Measurements from ENCODE around the gene UBA6. TPM values are rescaled to one million over a fixed set of nuclear protein-coding genes. Genes with fewer than 3 reads are reported as not detected.

Gene UBA6
- total and polyA plus RNA-seq, 5 donors: 3.0 to 33.4 (median 19.0) TPM

- H3K27me3 ChIP-seq (ENCODE audit: control insufficient read depth, insufficient read depth): no peaks in the 10 kb centered on the region
These were observed 92.9 kb downstream of the UBA6 start for GRCh38 chr4:67608027-67608426.

GRCh38 chr4:67604749-67605148, 96.2 kb downstream of the UBA6 start:
- DNase-seq (no peak), ATAC-seq (no peak)
- no peak overlapping the region for H3K27ac ChIP-seq (ENCODE audit: low read length)
- no peaks in the 10 kb centered on the region for H3K9me3 ChIP-seq (ENCODE audit: control insufficient read depth, low read length)
- H3K4me3 ChIP-seq (ENCODE audit: low read length): no peak overlapping the region
- intact Hi-C loops (cut with DNase I): no loop called here
- H3K4me1 ChIP-seq (ENCODE audit: control insufficient read depth, insufficient read depth, low read length): no peaks in the 10 kb centered on the region
- no peaks in the 10 kb centered on the region for H3K27me3 ChIP-seq (ENCODE audit: control insufficient read depth, insufficient read depth)
- WGBS: 62% methylated on average over 3 of the region's 3 CpGs

More at GRCh38 chr4:67608027-67608426, 92.9 kb downstream of the UBA6 start:
- ATAC-seq (no peak), DNase-seq (no peak)
- Histone ChIP-seq H3K27ac (ENCODE audit: low read length) (no peak overlapping the region), H3K4me3 (ENCODE audit: low read length) (no peak overlapping the region), H3K9me3 (ENCODE audit: control insufficient read depth, low read length) (no peaks in the 10 kb centered on the region), H3K4me1 (ENCODE audit: control insufficient read depth, insufficient read depth, low read length) (no peaks in the 10 kb centered on the region)
- intact Hi-C loops (cut with DNase I): no loop called here
- WGBS: 87% methylated on average over 4 of the region's 4 CpGs

GRCh38 chr4:67604029-67604381, 97.0 kb downstream of the UBA6 start:
- H3K27ac ChIP-seq (ENCODE audit: low read length): no peak overlapping the region
- ATAC-seq: no peak
- H3K4me3 ChIP-seq (ENCODE audit: low read length): no peak overlapping the region
- intact Hi-C loops (cut with DNase I): no loop called here
- no peak for DNase-seq
- WGBS: 88% methylated on average over 2 of the region's 2 CpGs
- H3K4me1 ChIP-seq (ENCODE audit: control insufficient read depth, insufficient read depth, low read length): no peaks in the 10 kb centered on the region
- H3K9me3 ChIP-seq (ENCODE audit: control insufficient read depth, low read length): no peaks in the 10 kb centered on the region
- no peaks in the 10 kb centered on the region for H3K27me3 ChIP-seq (ENCODE audit: control insufficient read depth, insufficient read depth)

- peak in 1 of 3 donors; percentile 35 for DNase-seq
- no peaks in the 10 kb centered on the region for H3K4me1 ChIP-seq (ENCODE audit: control insufficient read depth, insufficient read depth, low read length)
- intact Hi-C loops (cut with DNase I): no loop called here
- H3K27ac ChIP-seq (ENCODE audit: low read length): no peak overlapping the region
- H3K27me3 ChIP-seq (ENCODE audit: control insufficient read depth, insufficient read depth): no peaks in the 10 kb centered on the region
- no peaks in the 10 kb centered on the region for H3K9me3 ChIP-seq (ENCODE audit: control insufficient read depth, low read length)
- no peak for ATAC-seq
- H3K4me3 ChIP-seq (ENCODE audit: low read length): no peak overlapping the region
- 92% methylated on average over 2 of the region's 2 CpGs for WGBS
These were observed 97.5 kb downstream of the UBA6 start for GRCh38 chr4:67603310-67604028.

GRCh38 chr4:67593741-67594175, 107.2 kb downstream of the UBA6 start:
- Histone ChIP-seq H3K27me3 (ENCODE audit: control insufficient read depth, insufficient read depth) (no peaks in the 10 kb centered on the region), H3K4me3 (ENCODE audit: low read length) (no peak overlapping the region), H3K27ac (ENCODE audit: low read length) (no peak overlapping the region), H3K4me1 (ENCODE audit: control insufficient read depth, insufficient read depth, low read length) (no peaks in the 10 kb centered on the region), H3K9me3 (ENCODE audit: control insufficient read depth, low read length) (no peaks in the 10 kb centered on the region)
- intact Hi-C loops (cut with DNase I): no loop called here
- ATAC-seq (peak; percentile 80 to 87), DNase-seq (no peak)
- 46% methylated on average over 2 of the region's 2 CpGs for WGBS

GRCh38 chr4:67587156-67587555, 113.8 kb downstream of the UBA6 start:
- no peaks in the 10 kb centered on the region for H3K4me1 ChIP-seq (ENCODE audit: control insufficient read depth, insufficient read depth, low read length)
- ATAC-seq (no peak), DNase-seq (no peak)
- intact Hi-C loops (cut with DNase I): no loop called here
- WGBS: 91% methylated on average over 3 of the region's 3 CpGs
- no peak overlapping the region for H3K27ac ChIP-seq (ENCODE audit: low read length)
- H3K9me3 ChIP-seq (ENCODE audit: control insufficient read depth, low read length): no peaks in the 10 kb centered on the region
- no peak overlapping the region for H3K4me3 ChIP-seq (ENCODE audit: low read length)
- no peaks in the 10 kb centered on the region for H3K27me3 ChIP-seq (ENCODE audit: control insufficient read depth, insufficient read depth)

- H3K4me3 ChIP-seq (ENCODE audit: low read length): no peak overlapping the region
- no peaks in the 10 kb centered on the region for H3K9me3 ChIP-seq (ENCODE audit: control insufficient read depth, low read length)
- no peaks in the 10 kb centered on the region for H3K27me3 ChIP-seq (ENCODE audit: control insufficient read depth, insufficient read depth)
- no peak overlapping the region for H3K27ac ChIP-seq (ENCODE audit: low read length)
- intact Hi-C loops (cut with DNase I): no loop called here
- no peak for DNase-seq
- no peaks in the 10 kb centered on the region for H3K4me1 ChIP-seq (ENCODE audit: control insufficient read depth, insufficient read depth, low read length)
- no peak for ATAC-seq
These were observed 116.5 kb downstream of the UBA6 start for GRCh38 chr4:67584496-67584895.

- H3K4me3 ChIP-seq (ENCODE audit: low read length): no peak overlapping the region
- ATAC-seq (no peak), DNase-seq (no peak)
- no peaks in the 10 kb centered on the region for H3K4me1 ChIP-seq (ENCODE audit: control insufficient read depth, insufficient read depth, low read length)
- H3K27me3 ChIP-seq (ENCODE audit: control insufficient read depth, insufficient read depth): no peaks in the 10 kb centered on the region
- intact Hi-C loops (cut with DNase I): no loop called here
- H3K9me3 ChIP-seq (ENCODE audit: control insufficient read depth, low read length): no peaks in the 10 kb centered on the region
- 49% methylated on average over 2 of the region's 2 CpGs for WGBS
- no peak overlapping the region for H3K27ac ChIP-seq (ENCODE audit: low read length)
These were observed 119.0 kb downstream of the UBA6 start for GRCh38 chr4:67581913-67582312.

- 65% methylated on average over 8 of the region's 8 CpGs for WGBS
- intact Hi-C loops (cut with DNase I): no loop called here
- H3K4me1 ChIP-seq (ENCODE audit: control insufficient read depth, insufficient read depth, low read length): no peaks in the 10 kb centered on the region
- DNase-seq: no peak
- H3K4me3 ChIP-seq (ENCODE audit: low read length): no peak overlapping the region
- H3K27ac ChIP-seq (ENCODE audit: low read length): no peak overlapping the region
- no peaks in the 10 kb centered on the region for H3K9me3 ChIP-seq (ENCODE audit: control insufficient read depth, low read length)
- H3K27me3 ChIP-seq (ENCODE audit: control insufficient read depth, insufficient read depth): no peaks in the 10 kb centered on the region
- ATAC-seq: no peak
These were observed 119.6 kb downstream of the UBA6 start for GRCh38 chr4:67581208-67581857.

GRCh38 chr4:67580577-67580976, 120.4 kb downstream of the UBA6 start:
- H3K4me1 ChIP-seq (ENCODE audit: control insufficient read depth, insufficient read depth, low read length): no peaks in the 10 kb centered on the region
- intact Hi-C loops (cut with DNase I): no loop called here
- DNase-seq (no peak), ATAC-seq (no peak)
- H3K9me3 ChIP-seq (ENCODE audit: control insufficient read depth, low read length): no peaks in the 10 kb centered on the region
- H3K27ac ChIP-seq (ENCODE audit: low read length): no peak overlapping the region
- H3K4me3 ChIP-seq (ENCODE audit: low read length): no peak overlapping the region
- no peaks in the 10 kb centered on the region for H3K27me3 ChIP-seq (ENCODE audit: control insufficient read depth, insufficient read depth)
- WGBS: 94% methylated on average over 3 of the region's 3 CpGs

- Histone ChIP-seq H3K27ac (ENCODE audit: low read length) (no peak overlapping the region), H3K9me3 (ENCODE audit: control insufficient read depth, low read length) (no peaks in the 10 kb centered on the region), H3K27me3 (ENCODE audit: control insufficient read depth, insufficient read depth) (no peaks in the 10 kb centered on the region), H3K4me1 (ENCODE audit: control insufficient read depth, insufficient read depth, low read length) (no peaks in the 10 kb centered on the region), H3K4me3 (ENCODE audit: low read length) (no peak overlapping the region)
- DNase-seq (no peak), ATAC-seq (no peak)
- WGBS: 89% methylated on average over 1 of the region's 1 CpG
- intact Hi-C loops (cut with DNase I): no loop called here
These were observed 124.4 kb downstream of the UBA6 start for GRCh38 chr4:67576538-67576937.
